Measurements from ENCODE around the gene RABL2B. TPM values are rescaled to one million over a fixed set of nuclear protein-coding genes. Genes with fewer than 3 reads are reported as not detected.

Gene RABL2B
- total and polyA plus RNA-seq, 2 experiments from 2014 or later = 9.7 to 11.8 TPM

DNA sequence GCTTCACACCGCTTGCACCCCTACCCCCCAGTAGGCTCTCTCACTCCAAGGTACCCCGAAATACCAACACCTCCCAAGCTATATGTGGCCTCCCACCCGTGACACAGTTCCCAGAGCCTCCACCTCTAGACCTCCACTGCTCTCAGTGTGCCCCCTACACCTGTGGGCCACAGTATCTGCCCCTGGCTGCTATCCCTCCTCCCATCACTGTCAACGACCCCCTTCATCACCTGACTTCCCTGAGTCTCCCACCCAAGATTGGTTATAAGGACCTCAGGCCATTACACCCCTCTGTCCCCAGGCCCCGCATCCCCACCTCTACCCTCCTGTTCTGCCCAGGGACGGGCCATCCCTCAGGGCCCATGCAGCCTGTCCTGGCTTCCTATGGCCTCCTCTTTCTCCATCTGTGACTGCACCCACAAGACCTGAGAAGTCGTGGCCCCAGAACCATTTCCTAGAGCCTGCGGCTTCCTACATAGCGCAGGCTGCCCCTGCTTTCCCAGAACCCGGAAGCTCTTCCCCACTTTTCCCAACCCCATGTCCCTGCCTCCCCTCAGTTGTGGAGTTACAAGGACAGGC is 44.7 kb downstream of the RABL2B start:
- TF ChIP-seq EZH2 (IDR thresholded peaks at IDR 0.05; ENCODE audit: low read depth, unreplicated experiment) = no peak
- no peak for TF ChIP-seq NANOG (IDR thresholded peaks at IDR 0.05; ENCODE audit: borderline replicate concordance)
- no peak for TF ChIP-seq EZH2phosphoT487 (IDR thresholded peaks at IDR 0.05; ENCODE audit: unreplicated experiment)
- TF ChIP-seq, protein P1, sequence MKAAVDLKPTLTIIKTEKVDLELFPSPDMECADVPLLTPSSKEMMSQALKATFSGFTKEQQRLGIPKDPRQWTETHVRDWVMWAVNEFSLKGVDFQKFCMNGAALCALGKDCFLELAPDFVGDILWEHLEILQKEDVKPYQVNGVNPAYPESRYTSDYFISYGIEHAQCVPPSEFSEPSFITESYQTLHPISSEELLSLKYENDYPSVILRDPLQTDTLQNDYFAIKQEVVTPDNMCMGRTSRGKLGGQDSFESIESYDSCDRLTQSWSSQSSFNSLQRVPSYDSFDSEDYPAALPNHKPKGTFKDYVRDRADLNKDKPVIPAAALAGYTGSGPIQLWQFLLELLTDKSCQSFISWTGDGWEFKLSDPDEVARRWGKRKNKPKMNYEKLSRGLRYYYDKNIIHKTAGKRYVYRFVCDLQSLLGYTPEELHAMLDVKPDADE (IDR thresholded peaks at IDR 0.05) = no peak
- TF ChIP-seq ZNF331 (CRISPR knock-in tag; IDR thresholded peaks at IDR 0.05; ENCODE audit: low read depth) = no peak
- TF ChIP-seq POLR2AphosphoS5 (IDR thresholded peaks at IDR 0.05; ENCODE audit: low read depth) = no peak
- no peak for TF ChIP-seq STAT1 (IDR thresholded peaks at IDR 0.05; ENCODE audit: unreplicated experiment)
- no peak for TF ChIP-seq CREB1 (CRISPR knock-in tag; IDR thresholded peaks at IDR 0.05; ENCODE audit: low read depth)
- no peak for TF ChIP-seq REST (IDR thresholded peaks at IDR 0.05; ENCODE audit: unreplicated experiment)
- TF ChIP-seq, protein P2, sequence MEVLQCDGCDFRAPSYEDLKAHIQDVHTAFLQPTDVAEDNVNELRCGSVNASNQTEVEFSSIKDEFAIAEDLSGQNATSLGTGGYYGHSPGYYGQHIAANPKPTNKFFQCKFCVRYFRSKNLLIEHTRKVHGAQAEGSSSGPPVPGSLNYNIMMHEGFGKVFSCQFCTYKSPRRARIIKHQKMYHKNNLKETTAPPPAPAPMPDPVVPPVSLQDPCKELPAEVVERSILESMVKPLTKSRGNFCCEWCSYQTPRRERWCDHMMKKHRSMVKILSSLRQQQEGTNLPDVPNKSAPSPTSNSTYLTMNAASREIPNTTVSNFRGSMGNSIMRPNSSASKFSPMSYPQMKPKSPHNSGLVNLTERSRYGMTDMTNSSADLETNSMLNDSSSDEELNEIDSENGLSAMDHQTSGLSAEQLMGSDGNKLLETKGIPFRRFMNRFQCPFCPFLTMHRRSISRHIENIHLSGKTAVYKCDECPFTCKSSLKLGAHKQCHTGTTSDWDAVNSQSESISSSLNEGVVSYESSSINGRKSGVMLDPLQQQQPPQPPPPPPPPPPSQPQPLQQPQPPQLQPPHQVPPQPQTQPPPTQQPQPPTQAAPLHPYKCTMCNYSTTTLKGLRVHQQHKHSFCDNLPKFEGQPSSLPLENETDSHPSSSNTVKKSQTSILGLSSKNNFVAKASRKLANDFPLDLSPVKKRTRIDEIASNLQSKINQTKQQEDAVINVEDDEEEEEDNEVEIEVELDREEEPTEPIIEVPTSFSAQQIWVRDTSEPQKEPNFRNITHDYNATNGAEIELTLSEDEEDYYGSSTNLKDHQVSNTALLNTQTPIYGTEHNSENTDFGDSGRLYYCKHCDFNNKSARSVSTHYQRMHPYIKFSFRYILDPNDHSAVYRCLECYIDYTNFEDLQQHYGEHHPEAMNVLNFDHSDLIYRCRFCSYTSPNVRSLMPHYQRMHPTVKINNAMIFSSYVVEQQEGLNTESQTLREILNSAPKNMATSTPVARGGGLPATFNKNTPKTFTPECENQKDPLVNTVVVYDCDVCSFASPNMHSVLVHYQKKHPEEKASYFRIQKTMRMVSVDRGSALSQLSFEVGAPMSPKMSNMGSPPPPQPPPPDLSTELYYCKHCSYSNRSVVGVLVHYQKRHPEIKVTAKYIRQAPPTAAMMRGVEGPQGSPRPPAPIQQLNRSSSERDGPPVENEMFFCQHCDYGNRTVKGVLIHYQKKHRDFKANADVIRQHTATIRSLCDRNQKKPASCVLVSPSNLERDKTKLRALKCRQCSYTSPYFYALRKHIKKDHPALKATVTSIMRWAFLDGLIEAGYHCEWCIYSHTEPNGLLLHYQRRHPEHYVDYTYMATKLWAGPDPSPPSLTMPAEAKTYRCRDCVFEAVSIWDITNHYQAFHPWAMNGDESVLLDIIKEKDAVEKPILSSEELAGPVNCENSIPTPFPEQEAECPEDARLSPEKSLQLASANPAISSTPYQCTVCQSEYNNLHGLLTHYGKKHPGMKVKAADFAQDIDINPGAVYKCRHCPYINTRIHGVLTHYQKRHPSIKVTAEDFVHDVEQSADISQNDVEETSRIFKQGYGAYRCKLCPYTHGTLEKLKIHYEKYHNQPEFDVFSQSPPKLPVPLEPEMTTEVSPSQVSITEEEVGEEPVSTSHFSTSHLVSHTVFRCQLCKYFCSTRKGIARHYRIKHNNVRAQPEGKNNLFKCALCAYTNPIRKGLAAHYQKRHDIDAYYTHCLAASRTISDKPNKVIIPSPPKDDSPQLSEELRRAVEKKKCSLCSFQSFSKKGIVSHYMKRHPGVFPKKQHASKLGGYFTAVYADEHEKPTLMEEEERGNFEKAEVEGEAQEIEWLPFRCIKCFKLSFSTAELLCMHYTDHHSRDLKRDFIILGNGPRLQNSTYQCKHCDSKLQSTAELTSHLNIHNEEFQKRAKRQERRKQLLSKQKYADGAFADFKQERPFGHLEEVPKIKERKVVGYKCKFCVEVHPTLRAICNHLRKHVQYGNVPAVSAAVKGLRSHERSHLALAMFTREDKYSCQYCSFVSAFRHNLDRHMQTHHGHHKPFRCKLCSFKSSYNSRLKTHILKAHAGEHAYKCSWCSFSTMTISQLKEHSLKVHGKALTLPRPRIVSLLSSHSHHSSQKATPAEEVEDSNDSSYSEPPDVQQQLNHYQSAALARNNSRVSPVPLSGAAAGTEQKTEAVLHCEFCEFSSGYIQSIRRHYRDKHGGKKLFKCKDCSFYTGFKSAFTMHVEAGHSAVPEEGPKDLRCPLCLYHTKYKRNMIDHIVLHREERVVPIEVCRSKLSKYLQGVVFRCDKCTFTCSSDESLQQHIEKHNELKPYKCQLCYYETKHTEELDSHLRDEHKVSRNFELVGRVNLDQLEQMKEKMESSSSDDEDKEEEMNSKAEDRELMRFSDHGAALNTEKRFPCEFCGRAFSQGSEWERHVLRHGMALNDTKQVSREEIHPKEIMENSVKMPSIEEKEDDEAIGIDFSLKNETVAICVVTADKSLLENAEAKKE (CRISPR knock-in tag; IDR thresholded peaks at IDR 0.05) = no peak
- no peak for TF ChIP-seq JUNB (IDR thresholded peaks at IDR 0.05; ENCODE audit: unreplicated experiment)
- no peak for TF ChIP-seq CTCF (conservative IDR thresholded peaks at IDR 0.05; ENCODE audit: low read depth in 2 of 2)
- no peak for TF ChIP-seq ZNF114 (CRISPR knock-in tag; IDR thresholded peaks at IDR 0.05)
- Histone ChIP-seq H3K27ac (ENCODE audit: low read depth) (no peak overlapping the region), H2AFZ (no peak overlapping the region), H3K36me3 (ENCODE audit: insufficient read depth) (no peaks in the 10 kb centered on the region), H3K79me2 (replicated peaks; ENCODE audit: insufficient read depth) (no peaks in the 10 kb centered on the region), H3K9me2 (ENCODE audit: insufficient read depth) (no peaks in the 10 kb centered on the region), H3K4me2 (no peak overlapping the region), H3K4me3 (no peak overlapping the region), H3F3A (replicated peaks; ENCODE audit: low read depth) (no peaks in the 10 kb centered on the region), H3K27me3 (ENCODE audit: insufficient read depth) (peaks cover 38% of the 10 kb centered on the region), H3K4me1 (ENCODE audit: insufficient read depth) (no peaks in the 10 kb centered on the region), H4K20me1 (replicated peaks; ENCODE audit: insufficient read depth) (no peaks in the 10 kb centered on the region)
- Mint-ChIP-seq H3K4me3 (no peak overlapping the region), H3K4me1 (peaks cover under 1% of the 10 kb centered on the region; the same call in 2 of the 3 replicates), H3K27me3 (ENCODE audit: insufficient read depth, low read depth, poor library complexity) (peaks cover 60% of the 10 kb centered on the region), H3K36me3 (ENCODE audit: low read depth) (no peaks in the 10 kb centered on the region), H3K9me3 (no peaks in the 10 kb centered on the region; the same call in 2 of the 3 replicates), H3K27ac (no peak overlapping the region)
- no peak for DNase-seq (ENCODE audit: low spot score)
- ATAC-seq = no peak

All from GM23338 (cell line).